OCI-LY1 (cell line): ENCODE data around the gene DNAJC30.

Experiments used
- H2AFZ ChIP-seq: fragments of 200-600 bp; sonication (generic), shearing (Covaris generic); 2 replicates; pipeline ENCODE4 v1.6.0; 2014; ENCODE audit warnings: antibody characterized with exemption, mild to moderate bottlenecking, low read length
- H3F3A ChIP-seq: fragments of 200-600 bp; sonication (generic), shearing (Covaris generic); 2 replicates; pipeline ENCODE4 v1.6.0; 2014; ENCODE audit warnings: mild to moderate bottlenecking, antibody characterized with exemption, low read length, moderate library complexity; ENCODE audit not compliant: insufficient read depth
- H3K27ac ChIP-seq: fragments of 200-600 bp; sonication (generic); 2 replicates; pipeline ENCODE4 v1.5.1; 2014; ENCODE audit warnings: low read length, mixed run types, mild to moderate bottlenecking, low read depth; ENCODE audit not compliant: poor library complexity, severe bottlenecking
- H3K27me3 ChIP-seq: fragments of 200-600 bp; sonication (generic); 2 replicates; pipeline ENCODE4 v1.6.0; 2014; ENCODE audit warnings: antibody characterized with exemption, mild to moderate bottlenecking, low read length, moderate library complexity; ENCODE audit not compliant: insufficient read depth
- H3K36me3 ChIP-seq: fragments of 200-600 bp; sonication (generic); 2 replicates; pipeline ENCODE4 v1.6.1; 2014; ENCODE audit warnings: mild to moderate bottlenecking, antibody characterized with exemption, low read length, moderate library complexity, mixed read lengths; ENCODE audit not compliant: insufficient read depth
- H3K4me1 ChIP-seq: fragments of 200-600 bp; sonication (generic); 2 replicates; pipeline ENCODE4 v1.5.1; 2014; ENCODE audit warnings: mild to moderate bottlenecking, low read length, moderate library complexity; ENCODE audit not compliant: insufficient read depth, severe bottlenecking
- H3K4me2 ChIP-seq: fragments of 200-600 bp; sonication (generic), shearing (Covaris generic); 2 replicates; pipeline ENCODE4 v1.6.1; 2014; ENCODE audit warnings: low read length
- H3K4me3 ChIP-seq: fragments of 200-600 bp; sonication (generic); 2 replicates; pipeline ENCODE4 v1.5.1; 2014; ENCODE audit warnings: low read length, low read depth, mild to moderate bottlenecking, mixed read lengths; ENCODE audit not compliant: poor library complexity, severe bottlenecking
- H3K79me2 ChIP-seq: fragments of 200-600 bp; shearing (Covaris generic); 2 replicates; pipeline ENCODE4 v1.6.1; 2016; ENCODE audit warnings: mixed run types, low read length, mixed read lengths; ENCODE audit not compliant: insufficient read depth
- H3K9ac ChIP-seq: fragments of 200-600 bp; sonication (generic), shearing (Covaris generic); 2 replicates; pipeline ENCODE4 v1.6.1; 2014; ENCODE audit warnings: mild to moderate bottlenecking, low read length, mixed read lengths
- H3K9me2 ChIP-seq: fragments of 200-600 bp; sonication (generic), shearing (Covaris generic); 2 replicates; pipeline ENCODE4 v1.6.1; 2014; ENCODE audit warnings: low read depth, mild to moderate bottlenecking, low read length, mixed read lengths
- H3K9me3 ChIP-seq: fragments of 200-600 bp; shearing (Covaris generic); 2 replicates; pipeline ENCODE4 v1.6.1; 2014; ENCODE audit warnings: low read length, mixed read lengths
- H4K20me1 ChIP-seq: fragments of 200-600 bp; sonication (generic), shearing (Covaris generic); 2 replicates; pipeline ENCODE4 v1.6.0; 2016; ENCODE audit warnings: mild to moderate bottlenecking, low read length; ENCODE audit not compliant: insufficient read depth
- CTCF ChIP-seq: fragments of 200-600 bp; sonication (generic), shearing (Covaris generic); IDR thresholded peaks from 2 replicates; pipeline ENCODE4 v1.5.1; 2017; ENCODE audit warnings: mild to moderate bottlenecking, antibody characterized with exemption, low read length, moderate library complexity, mixed read lengths
- EZH2 ChIP-seq: fragments of 200-600 bp; sonication (generic), shearing (Covaris generic); IDR thresholded peaks from 2 replicates; pipeline ENCODE4 v1.8.0; 2017; ENCODE audit warnings: borderline replicate concordance, mixed run types, mild to moderate bottlenecking, antibody characterized with exemption, low read length, moderate library complexity, mixed read lengths

DNAJC30 gene

DNA sequence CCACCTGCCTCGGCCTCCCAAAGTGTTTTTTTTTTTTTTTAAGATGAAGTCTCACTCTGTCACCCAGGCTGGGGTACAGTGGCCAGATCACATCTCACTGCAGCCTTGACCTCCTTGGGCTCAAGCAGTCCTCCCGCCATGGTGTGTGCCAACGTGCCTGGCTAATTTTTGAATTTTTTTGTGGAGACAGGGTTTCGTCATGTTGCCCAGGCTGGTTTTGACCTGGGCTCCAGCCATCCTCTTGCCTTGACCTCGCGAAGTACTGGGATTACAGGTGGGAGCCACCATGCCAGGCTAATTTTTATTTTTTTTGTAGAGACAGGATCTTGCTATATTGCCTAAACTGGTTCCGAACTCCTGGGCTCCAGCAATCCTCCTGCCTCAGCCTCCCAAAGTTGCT lies 49.9 kb downstream of the DNAJC30 start:
- H3K27ac ChIP-seq = no peak overlapping the region
- H3K4me3 ChIP-seq = no peak overlapping the region
- no peaks in the 10 kb centered on the region for H4K20me1 ChIP-seq
- no peaks in the 10 kb centered on the region for H3K79me2 ChIP-seq
- H3K4me1 ChIP-seq = no peaks in the 10 kb centered on the region
- no peak overlapping the region for H3K4me2 ChIP-seq
- H3K9me3 ChIP-seq = no peaks in the 10 kb centered on the region
- no peaks in the 10 kb centered on the region for H3F3A ChIP-seq
- H3K36me3 ChIP-seq = no peaks in the 10 kb centered on the region
- no peak overlapping the region for H3K9ac ChIP-seq
- no peak overlapping the region for H2AFZ ChIP-seq
- TF ChIP-seq EZH2 = no peak
- no peak for TF ChIP-seq CTCF
- H3K9me2 ChIP-seq = no peaks in the 10 kb centered on the region
- peaks cover 4% of the 10 kb centered on the region; the same call in 1 of the 2 replicates for H3K27me3 ChIP-seq

- Histone ChIP-seq H4K20me1 (no peaks in the 10 kb centered on the region), H3K9me3 (no peaks in the 10 kb centered on the region), H3F3A (no peaks in the 10 kb centered on the region), H3K27ac (no peak overlapping the region), H3K4me2 (no peak overlapping the region), H3K9me2 (no peaks in the 10 kb centered on the region), H3K9ac (no peak overlapping the region), H3K4me3 (no peak overlapping the region), H3K27me3 (peaks cover 12% of the 10 kb centered on the region; the same call in 1 of the 2 replicates), H3K4me1 (no peaks in the 10 kb centered on the region), H2AFZ (no peak overlapping the region), H3K79me2 (no peaks in the 10 kb centered on the region), H3K36me3 (no peaks in the 10 kb centered on the region)
- TF ChIP-seq EZH2 (no peak), CTCF (no peak)
Observed at GRCh38 chr7:73631558-73631957, 51.7 kb downstream of the DNAJC30 start.
